Hematopoietic multipotent progenitor cell (in vitro differentiated cells): Measurements from ENCODE around the gene SLC9B2. TPM values are rescaled to one million over a fixed set of nuclear protein-coding genes. Genes with fewer than 3 reads are reported as not detected.

ENCODE experiments used
- DNase-seq, 3 donors: peaks; one replicate each; pipeline ENCODE4 v3.0.0-alpha.2; 2011 to 2015; ENCODE audit warnings: low read depth in 2 of 3, low spot score in 2 of 3
- total RNA-seq: library from RNA; depleted of rRNA; stranded (reverse); fragments of >200 nt; gene quantifications from one replicate; pipeline ENCODE4 v1.2.3, GENCODE V29; 2012

Gene SLC9B2
- total RNA-seq, 1 donor: 22.6 TPM

GRCh38 chr4:103079621-103080020, 3.1 kb upstream of the SLC9B2 start:
- no peak for DNase-seq

- peak; percentile 37 to 72 (median 52) for DNase-seq
Measured at GRCh38 chr4:103075894-103076746, 441 bp downstream of the SLC9B2 start.

- DNase-seq: no peak
Measured at GRCh38 chr4:103075435-103075893, 1.1 kb downstream of the SLC9B2 start.

- no peak for DNase-seq
Measured at GRCh38 chr4:103074744-103075434, 1.7 kb downstream of the SLC9B2 start.

- no peak for DNase-seq
Measured at GRCh38 chr4:103073792-103074438, 2.6 kb downstream of the SLC9B2 start.

GRCh38 chr4:103067841-103068547, 8.6 kb downstream of the SLC9B2 start:
- no peak for DNase-seq

GRCh38 chr4:103060453-103061148, 16.0 kb downstream of the SLC9B2 start:
- no peak for DNase-seq

GRCh38 chr4:103054030-103054429, 22.5 kb downstream of the SLC9B2 start:
- no peak for DNase-seq

GRCh38 chr4:103052779-103053178, 23.8 kb downstream of the SLC9B2 start:
- no peak for DNase-seq

GRCh38 chr4:103052145-103052544, 24.4 kb downstream of the SLC9B2 start:
- no peak for DNase-seq

- no peak for DNase-seq
Measured at GRCh38 chr4:103050736-103051436, 25.7 kb downstream of the SLC9B2 start.

- DNase-seq: peak; percentile 5 to 72 (median 42)
Measured at GRCh38 chr4:103046416-103047290, 29.9 kb downstream of the SLC9B2 start.

- no peak for DNase-seq
Measured at GRCh38 chr4:103044183-103044582, 32.4 kb downstream of the SLC9B2 start.

GRCh38 chr4:103036169-103036568, 40.4 kb downstream of the SLC9B2 start:
- no peak for DNase-seq

GRCh38 chr4:103032574-103032973, 44.0 kb downstream of the SLC9B2 start:
- peak in 2 of 3 donors; percentile 31 to 48 for DNase-seq

- no peak for DNase-seq
Measured at GRCh38 chr4:103030791-103031190, 45.8 kb downstream of the SLC9B2 start.

- DNase-seq: no peak
Measured at GRCh38 chr4:103029300-103029699, 47.3 kb downstream of the SLC9B2 start.

- no peak for DNase-seq
Measured at GRCh38 chr4:103026868-103027267, 49.7 kb downstream of the SLC9B2 start.

GRCh38 chr4:103024996-103025395, 51.6 kb downstream of the SLC9B2 start:
- no peak for DNase-seq
